ENCODE measurements around the gene DGLUCY.

The DGLUCY gene

GRCh38 chr14:91170504-91171121 is 56.7 kb downstream of the DGLUCY start:
- H3K36me3 ChIP-seq (ENCODE audit: insufficient read depth, insufficient read length, low read length): peaks cover 48% of the 10 kb centered on the region
- no peak for TF ChIP-seq YY1 (IDR thresholded peaks at IDR 0.05; ENCODE audit: insufficient read depth, insufficient read length)
- TF ChIP-seq SUZ12 (IDR thresholded peaks at IDR 0.05; ENCODE audit: extremely low read depth, insufficient read depth, insufficient read length): no peak
- no peak for TF ChIP-seq ZNF274 (IDR thresholded peaks at IDR 0.05; ENCODE audit: low read depth, low read length)
- DNase-seq (ENCODE audit: low read depth, low spot score): no peak
- H3K4me1 ChIP-seq (ENCODE audit: insufficient read depth, insufficient read length): no peaks in the 10 kb centered on the region
- H3K27me3 ChIP-seq (ENCODE audit: insufficient read depth, insufficient read length): no peaks in the 10 kb centered on the region
- H3K9me3 ChIP-seq (ENCODE audit: insufficient read depth, low read length): no peaks in the 10 kb centered on the region
- no peak overlapping the region for H3K9ac ChIP-seq (ENCODE audit: insufficient read length, low read depth)
- H3K4me3 ChIP-seq (ENCODE audit: insufficient read length, low read depth): no peak overlapping the region

GRCh38 chr14:91171291-91171690 is 57.4 kb downstream of the DGLUCY start:
- DNase-seq (ENCODE audit: low read depth, low spot score): no peak
- H3K4me1 ChIP-seq (ENCODE audit: insufficient read depth, insufficient read length): no peaks in the 10 kb centered on the region
- TF ChIP-seq YY1 (IDR thresholded peaks at IDR 0.05; ENCODE audit: insufficient read depth, insufficient read length): no peak
- TF ChIP-seq SUZ12 (IDR thresholded peaks at IDR 0.05; ENCODE audit: extremely low read depth, insufficient read depth, insufficient read length): no peak
- no peak for TF ChIP-seq ZNF274 (IDR thresholded peaks at IDR 0.05; ENCODE audit: low read depth, low read length)
- H3K9me3 ChIP-seq (ENCODE audit: insufficient read depth, low read length): no peaks in the 10 kb centered on the region
- H3K36me3 ChIP-seq (ENCODE audit: insufficient read depth, insufficient read length, low read length): peaks cover 48% of the 10 kb centered on the region
- no peaks in the 10 kb centered on the region for H3K27me3 ChIP-seq (ENCODE audit: insufficient read depth, insufficient read length)
- H3K4me3 ChIP-seq (ENCODE audit: insufficient read length, low read depth): no peak overlapping the region
- H3K9ac ChIP-seq (ENCODE audit: insufficient read length, low read depth): no peak overlapping the region

GRCh38 chr14:91173221-91173670 is 59.4 kb downstream of the DGLUCY start:
- TF ChIP-seq SUZ12 (IDR thresholded peaks at IDR 0.05; ENCODE audit: extremely low read depth, insufficient read depth, insufficient read length): no peak
- no peak for TF ChIP-seq YY1 (IDR thresholded peaks at IDR 0.05; ENCODE audit: insufficient read depth, insufficient read length)
- no peaks in the 10 kb centered on the region for H3K4me1 ChIP-seq (ENCODE audit: insufficient read depth, insufficient read length)
- peaks cover 45% of the 10 kb centered on the region for H3K36me3 ChIP-seq (ENCODE audit: insufficient read depth, insufficient read length, low read length)
- H3K27me3 ChIP-seq (ENCODE audit: insufficient read depth, insufficient read length): no peaks in the 10 kb centered on the region
- peak; percentile 66 for DNase-seq (ENCODE audit: low read depth, low spot score)
- H3K4me3 ChIP-seq (ENCODE audit: insufficient read length, low read depth): no peak overlapping the region
- no peaks in the 10 kb centered on the region for H3K9me3 ChIP-seq (ENCODE audit: insufficient read depth, low read length)
- H3K9ac ChIP-seq (ENCODE audit: insufficient read length, low read depth): no peak overlapping the region

- Histone ChIP-seq H3K9me3 (ENCODE audit: insufficient read depth, low read length) (no peaks in the 10 kb centered on the region), H3K9ac (ENCODE audit: insufficient read length, low read depth) (no peak overlapping the region), H3K27me3 (ENCODE audit: insufficient read depth, insufficient read length) (no peaks in the 10 kb centered on the region), H3K36me3 (ENCODE audit: insufficient read depth, insufficient read length, low read length) (peaks cover 43% of the 10 kb centered on the region), H3K4me3 (ENCODE audit: insufficient read length, low read depth) (no peak overlapping the region), H3K4me1 (ENCODE audit: insufficient read depth, insufficient read length) (no peaks in the 10 kb centered on the region)
- no peak for TF ChIP-seq ZNF274 (IDR thresholded peaks at IDR 0.05; ENCODE audit: low read depth, low read length)
- no peak for TF ChIP-seq YY1 (IDR thresholded peaks at IDR 0.05; ENCODE audit: insufficient read depth, insufficient read length)
- no peak for TF ChIP-seq SUZ12 (IDR thresholded peaks at IDR 0.05; ENCODE audit: extremely low read depth, insufficient read depth, insufficient read length)
- no peak for DNase-seq (ENCODE audit: low read depth, low spot score)
Measured at GRCh38 chr14:91173904-91174303, 60.0 kb downstream of the DGLUCY start.

GRCh38 chr14:91175291-91176201 is 61.7 kb downstream of the DGLUCY start:
- TF ChIP-seq ZNF274 (IDR thresholded peaks at IDR 0.05; ENCODE audit: low read depth, low read length): no peak
- no peak for TF ChIP-seq SUZ12 (IDR thresholded peaks at IDR 0.05; ENCODE audit: extremely low read depth, insufficient read depth, insufficient read length)
- TF ChIP-seq YY1 (IDR thresholded peaks at IDR 0.05; ENCODE audit: insufficient read depth, insufficient read length): no peak
- Histone ChIP-seq H3K36me3 (ENCODE audit: insufficient read depth, insufficient read length, low read length) (peaks cover 32% of the 10 kb centered on the region), H3K27me3 (ENCODE audit: insufficient read depth, insufficient read length) (no peaks in the 10 kb centered on the region), H3K4me1 (ENCODE audit: insufficient read depth, insufficient read length) (no peaks in the 10 kb centered on the region), H3K9me3 (ENCODE audit: insufficient read depth, low read length) (no peaks in the 10 kb centered on the region), H3K4me3 (ENCODE audit: insufficient read length, low read depth) (no peak overlapping the region), H3K9ac (ENCODE audit: insufficient read length, low read depth) (no peak overlapping the region)
- no peak for DNase-seq (ENCODE audit: low read depth, low spot score)

GRCh38 chr14:91177073-91178034 is 63.5 kb downstream of the DGLUCY start:
- no peaks in the 10 kb centered on the region for H3K27me3 ChIP-seq (ENCODE audit: insufficient read depth, insufficient read length)
- DNase-seq (ENCODE audit: low read depth, low spot score): peak; percentile 22
- H3K9ac ChIP-seq (ENCODE audit: insufficient read length, low read depth): no peak overlapping the region
- no peaks in the 10 kb centered on the region for H3K9me3 ChIP-seq (ENCODE audit: insufficient read depth, low read length)
- H3K36me3 ChIP-seq (ENCODE audit: insufficient read depth, insufficient read length, low read length): peaks cover 28% of the 10 kb centered on the region
- H3K4me1 ChIP-seq (ENCODE audit: insufficient read depth, insufficient read length): no peaks in the 10 kb centered on the region
- TF ChIP-seq YY1 (IDR thresholded peaks at IDR 0.05; ENCODE audit: insufficient read depth, insufficient read length) (no peak), SUZ12 (IDR thresholded peaks at IDR 0.05; ENCODE audit: extremely low read depth, insufficient read depth, insufficient read length) (no peak), ZNF274 (IDR thresholded peaks at IDR 0.05; ENCODE audit: low read depth, low read length) (no peak)
- H3K4me3 ChIP-seq (ENCODE audit: insufficient read length, low read depth): no peak overlapping the region

Data from NT2/D1 (cell line).